A375 (cell line): Measurements from ENCODE around the gene WASL. TPM values are rescaled to one million over a fixed set of nuclear protein-coding genes. Genes with fewer than 3 reads are reported as not detected.

Experiments
- small RNA-seq: library from RNA; depleted of rRNA; stranded (forward); fragments of <200 nt; gene quantifications from one replicate; pipeline ENCODE3, GENCODE V24; 2014
- total RNA-seq: library from RNA; depleted of rRNA; stranded (reverse); fragments of >200 nt; shearing (Covaris generic); gene quantifications from 2 replicates; pipeline ENCODE4 v1.2.3, GENCODE V29; 2014; rRNA removed

WASL gene
- total RNA-seq: 8.8 and 9.8 TPM in 2 replicates

DNA sequence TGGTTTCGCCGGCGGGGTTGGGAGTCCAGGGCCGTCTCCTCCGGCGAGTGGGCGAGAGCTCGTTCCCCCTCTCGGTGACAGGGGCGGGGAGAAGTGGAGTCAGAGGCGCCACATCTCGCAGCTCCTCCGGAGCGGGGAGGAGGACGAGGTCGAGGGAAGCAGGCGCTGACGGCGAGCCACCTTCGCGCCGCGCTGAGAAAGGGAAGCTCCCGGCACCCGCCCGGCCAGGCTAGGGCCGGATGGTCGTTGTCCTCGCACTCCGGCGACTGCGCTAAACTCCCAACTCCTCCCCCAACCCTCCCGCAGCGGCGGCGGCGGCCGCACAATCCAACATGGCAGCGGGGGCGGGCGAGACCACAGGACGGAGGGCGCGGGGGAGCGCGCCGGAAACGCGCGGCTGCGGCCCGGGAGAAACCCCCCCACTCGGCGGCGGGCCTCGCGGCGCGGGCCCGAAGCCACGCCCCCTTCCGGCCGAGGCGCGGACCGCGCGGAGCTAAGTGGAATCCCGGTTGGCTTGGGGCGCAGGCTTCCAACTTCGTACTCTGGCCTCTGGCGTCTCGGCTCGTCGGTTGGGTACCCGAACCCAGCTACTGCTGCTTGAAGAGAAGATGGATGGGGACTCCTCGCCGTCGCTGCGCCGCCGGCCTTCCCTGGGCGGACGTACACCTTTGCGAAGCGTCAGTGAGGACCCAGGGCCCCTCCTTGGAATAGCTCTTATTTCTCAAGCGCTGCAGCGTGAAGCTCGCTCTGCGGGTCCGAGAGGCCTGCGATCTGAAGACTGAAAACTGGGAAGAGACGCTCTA is at the start of gene WASL:
WASL (minus strand) TSS at position 270 of the 803 bp plus-strand sequence; CDS start at position 1, 269 bp downstream.

DNA sequence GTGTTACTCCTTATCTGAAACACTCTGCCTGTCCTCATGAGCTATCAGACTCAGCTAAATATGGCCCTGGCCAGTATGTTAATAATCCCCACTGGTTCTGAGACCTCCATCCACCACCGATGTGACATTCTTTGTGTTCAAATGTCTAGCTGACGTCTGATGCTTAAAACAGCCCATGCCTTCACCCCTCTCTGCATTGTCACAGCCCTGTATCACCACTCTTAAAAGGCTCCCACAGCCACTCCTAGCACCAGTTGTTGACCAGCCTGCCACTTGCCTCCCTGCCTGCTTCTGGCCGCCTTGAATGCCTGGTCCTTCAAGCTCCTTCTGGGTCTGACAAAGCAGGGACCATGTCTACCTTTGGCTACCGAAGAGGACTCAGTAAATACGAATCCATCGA is 93.2 kb downstream of the WASL start, which contains the start of gene LMOD2:
LMOD2 (plus strand) TSS at position 253 of the 400 bp plus-strand sequence; CDS start at position 351, 98 bp downstream.

Small RNAs within 50 kb of the gene (small RNA-seq; reads per million reads assigned to genes)
- gene RNU6-11P: not detected

Other genes with a start within 250 kb of the WASL start
- gene IQUB, start 214.4 kb downstream of the WASL start, total RNA-seq: not detected in 2 replicates
- gene NDUFA5, start 191.2 kb downstream of the WASL start, total RNA-seq: 40.4 and 48.7 TPM in 2 replicates
- gene ASB15, start 147.2 kb downstream of the WASL start, total RNA-seq: not detected in 2 replicates
- gene LMOD2, start 93.1 kb downstream of the WASL start, total RNA-seq: not detected in 2 replicates
- 0.05 and 0.23 TPM in 2 replicates for gene HYAL4, start 96.2 kb upstream of the WASL start, total RNA-seq
- not detected in 2 replicates for gene SPAM1, start 176.2 kb upstream of the WASL start, total RNA-seq